Activated CD8-positive, alpha-beta T cell treated with anti-CD3 and anti-CD28 coated beads for 36 hours (primary cell): ENCODE measurements around the gene RFWD3. TPM values are rescaled to one million over a fixed set of nuclear protein-coding genes. Genes with fewer than 3 reads are reported as not detected.
A peak's percentile ranks its signal among the peaks of the same experiment; 100 is the strongest.

Source experiments
- ATAC-seq: fragments of 200-7000 bp; cut with Tn5 transposase; one replicate; pipeline ENCODE4 v1.10.0; 2021; ENCODE audit warnings: mild to moderate bottlenecking, moderate library complexity
- CTCF ChIA-PET: fragments of 350-600 bp; sonication (Branson Sonifier 250); formaldehyde crosslinking; loops from one replicate; lab custom pipeline; 2021; ENCODE audit warnings: antibody characterized with exemption; lab: Charles Lee
- POLR2A ChIA-PET: fragments of 350-600 bp; sonication (Branson Sonifier 250); formaldehyde crosslinking; loops from one replicate; lab custom pipeline; 2021; ENCODE audit warnings: antibody characterized with exemption; lab: Charles Lee
- DNase-seq: peaks from one replicate; pipeline ENCODE4 v3.0.0-alpha.2; 2020
- H3K27ac Mint-ChIP-seq: one replicate; pipeline ENCODE4 v1.8.0; 2021; ENCODE audit warnings: mild to moderate bottlenecking, mixed read lengths
- H3K27me3 Mint-ChIP-seq: one replicate; pipeline ENCODE4 v1.8.0; 2021; ENCODE audit warnings: mixed read lengths
- H3K36me3 Mint-ChIP-seq: one replicate; pipeline ENCODE4 v1.8.0; 2021; ENCODE audit warnings: low read depth, mixed read lengths
- H3K4me1 Mint-ChIP-seq: one replicate; pipeline ENCODE4 v1.8.0; 2021; ENCODE audit warnings: low read depth, mixed read lengths
- H3K4me3 Mint-ChIP-seq: one replicate; pipeline ENCODE4 v1.8.0; 2021; ENCODE audit warnings: mild to moderate bottlenecking, moderate library complexity, mixed read lengths
- H3K9me3 Mint-ChIP-seq: one replicate; pipeline ENCODE4 v1.8.0; 2021; ENCODE audit warnings: mixed read lengths
- intact Hi-C: fragments of 100-400 bp; cut with micrococcal nuclease; formaldehyde crosslinking; loops from one replicate; pipeline ENCODE4 v1.10.0; 2022
- total RNA-seq, 2 experiments: library from RNA; stranded (reverse); gene quantifications; one replicate each; pipeline ENCODE4 v1.2.3, GENCODE V29; 2021
- TF ChIP-seq, protein P1 (sequence below): fragments of 200-600 bp; IDR thresholded peaks from one replicate; pipeline ENCODE4 v1.8.0; 2022; ENCODE audit warnings: antibody characterized with exemption, mild to moderate bottlenecking

The RFWD3 gene
- total RNA-seq, 2 experiments from 2014 or later = 96.5 to 99.8 TPM

- H3K27ac Mint-ChIP-seq = no peak overlapping the region
- CTCF ChIA-PET = interaction anchor here (0.5 to 5.9 kb wide), 9 partner anchors 10 to 487 kb away, joined by 3 to 44 read pairs (median 5); partner anchors contain the start of gene MLKL
- no peak for DNase-seq
- no peak overlapping the region for H3K4me3 Mint-ChIP-seq
- POLR2A ChIA-PET = no interaction called here
- peaks cover 4% of the 10 kb centered on the region for H3K4me1 Mint-ChIP-seq
- TF ChIP-seq, protein P1, sequence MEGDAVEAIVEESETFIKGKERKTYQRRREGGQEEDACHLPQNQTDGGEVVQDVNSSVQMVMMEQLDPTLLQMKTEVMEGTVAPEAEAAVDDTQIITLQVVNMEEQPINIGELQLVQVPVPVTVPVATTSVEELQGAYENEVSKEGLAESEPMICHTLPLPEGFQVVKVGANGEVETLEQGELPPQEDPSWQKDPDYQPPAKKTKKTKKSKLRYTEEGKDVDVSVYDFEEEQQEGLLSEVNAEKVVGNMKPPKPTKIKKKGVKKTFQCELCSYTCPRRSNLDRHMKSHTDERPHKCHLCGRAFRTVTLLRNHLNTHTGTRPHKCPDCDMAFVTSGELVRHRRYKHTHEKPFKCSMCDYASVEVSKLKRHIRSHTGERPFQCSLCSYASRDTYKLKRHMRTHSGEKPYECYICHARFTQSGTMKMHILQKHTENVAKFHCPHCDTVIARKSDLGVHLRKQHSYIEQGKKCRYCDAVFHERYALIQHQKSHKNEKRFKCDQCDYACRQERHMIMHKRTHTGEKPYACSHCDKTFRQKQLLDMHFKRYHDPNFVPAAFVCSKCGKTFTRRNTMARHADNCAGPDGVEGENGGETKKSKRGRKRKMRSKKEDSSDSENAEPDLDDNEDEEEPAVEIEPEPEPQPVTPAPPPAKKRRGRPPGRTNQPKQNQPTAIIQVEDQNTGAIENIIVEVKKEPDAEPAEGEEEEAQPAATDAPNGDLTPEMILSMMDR = no peak
- H3K36me3 Mint-ChIP-seq = no peaks in the 10 kb centered on the region
- ATAC-seq = no peak
- H3K27me3 Mint-ChIP-seq = no peaks in the 10 kb centered on the region
- intact Hi-C loops = no loop called here
- H3K9me3 Mint-ChIP-seq = no peaks in the 10 kb centered on the region
These were observed 45.3 kb upstream of the RFWD3 start for GRCh38 chr16:74711938-74712337.

GRCh38 chr16:74710401-74710800, 43.7 kb upstream of the RFWD3 start:
- no peak overlapping the region for H3K27ac Mint-ChIP-seq
- H3K27me3 Mint-ChIP-seq = no peaks in the 10 kb centered on the region
- ChIA-PET CTCF (interaction anchor here (0.7 to 5.9 kb wide), 15 partner anchors 9 to 401 kb away, joined by 3 to 44 read pairs (median 4); partner anchors contain the start of gene MLKL), POLR2A (no interaction called here)
- H3K36me3 Mint-ChIP-seq = no peaks in the 10 kb centered on the region
- intact Hi-C loops = no loop called here
- TF ChIP-seq, protein P1 = no peak
- no peaks in the 10 kb centered on the region for H3K9me3 Mint-ChIP-seq
- ATAC-seq = no peak
- peaks cover 7% of the 10 kb centered on the region for H3K4me1 Mint-ChIP-seq
- DNase-seq = no peak
- no peak overlapping the region for H3K4me3 Mint-ChIP-seq

DNA sequence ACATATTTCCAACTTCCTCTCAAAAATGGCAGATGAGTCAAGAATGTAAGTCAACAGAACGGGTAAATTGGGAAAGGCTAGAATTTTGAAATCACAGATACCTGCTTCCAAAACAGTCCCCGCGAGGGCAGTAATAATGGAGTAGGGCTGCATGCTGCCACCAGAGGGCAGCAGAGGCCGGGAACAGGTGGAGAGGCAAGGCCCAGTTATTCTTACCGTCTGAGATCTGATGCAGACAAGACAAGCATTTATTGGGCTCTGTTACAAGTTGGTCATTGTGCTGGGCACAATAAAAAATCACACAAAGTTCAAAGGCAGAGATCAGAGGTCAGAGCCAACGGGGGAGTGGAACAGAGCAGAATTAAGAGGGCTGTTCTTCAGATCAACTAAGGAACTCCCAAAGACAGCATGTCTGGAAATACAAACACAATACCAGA, 42.8 kb upstream of the RFWD3 start:
- Mint-ChIP-seq H3K27me3 (no peaks in the 10 kb centered on the region), H3K27ac (no peak overlapping the region), H3K9me3 (no peaks in the 10 kb centered on the region), H3K36me3 (no peaks in the 10 kb centered on the region), H3K4me3 (no peak overlapping the region), H3K4me1 (peaks cover 12% of the 10 kb centered on the region)
- DNase-seq = peak; percentile 84
- ChIA-PET CTCF (interaction anchor here (0.8 to 5.9 kb wide), 13 partner anchors 9 to 401 kb away, joined by 3 to 44 read pairs (median 4); partner anchors contain the start of gene MLKL), POLR2A (no interaction called here)
- TF ChIP-seq, protein P1 = peak; percentile 95
- ATAC-seq = peak; percentile 99
- intact Hi-C loops = loop anchor here (10.0 kb wide), 1 partner anchor 145 kb away; no protein-coding TSS in a partner anchor

GRCh38 chr16:74700438-74701225, 34.0 kb upstream of the RFWD3 start, which contains the start of gene MLKL:
Gene MLKL (minus strand): TSS chr16:74700862. CDS start chr16:74695757, 5,105 bp downstream.
- peak within 1 kb of the TSS; percentile 86 for H3K4me3 Mint-ChIP-seq
- ATAC-seq (peak; percentile 71), DNase-seq (peak; percentile 80)
- TF ChIP-seq, protein P1 = no peak
- H3K9me3 Mint-ChIP-seq = no peaks in the 10 kb centered on the region
- intact Hi-C loops = loop anchor here (10.0 kb wide), 1 partner anchor 154 kb away; no protein-coding TSS in a partner anchor
- peaks cover 16% of the 10 kb centered on the region for H3K36me3 Mint-ChIP-seq
- POLR2A ChIA-PET = interaction anchor here (0.6 to 5.2 kb wide), 12 partner anchors 10 to 831 kb away, joined by 3 to 51 read pairs (median 4); partner anchors contain the start of genes PSMD7 and RFWD3
- H3K27me3 Mint-ChIP-seq = no peaks in the 10 kb centered on the region
- CTCF ChIA-PET = interaction anchor here (0.5 to 3.9 kb wide), 8 partner anchors 9 to 402 kb away, joined by 3 to 17 read pairs (median 6); partner anchors contain the start of genes GLG1 and RFWD3
- peaks cover 51% of the 10 kb centered on the region for H3K4me1 Mint-ChIP-seq
- H3K27ac Mint-ChIP-seq = peak within 1 kb of the TSS; percentile 97
